EL (cell line): Measurements from ENCODE around the gene SCLT1.
"Not testable (repeated sequence)": the region's sequence is repeated elsewhere in the genome, so short reads cannot be mapped to it uniquely, and the experiment has no call there.

Experiments used
- DNase-seq: peaks from one replicate; pipeline ENCODE4 v3.0.0-alpha.2; 2016

Gene SCLT1

GRCh38 chr4:129093191-129093920, at the start of gene SCLT1:
TSS of gene SCLT1 (minus strand) at chr4:129093539. CDS start at chr4:129093103, 436 bp downstream.
- peak; percentile 98 for DNase-seq

GRCh38 chr4:129140521-129140920, 47.2 kb upstream of the SCLT1 start:
- no peak for DNase-seq

- no peak for DNase-seq
Observed at GRCh38 chr4:129138810-129139496, 45.6 kb upstream of the SCLT1 start.

- DNase-seq, result no peak
Observed at GRCh38 chr4:129136433-129136832, 43.1 kb upstream of the SCLT1 start.

- DNase-seq, result no peak
Observed at GRCh38 chr4:129131343-129131742, 38.0 kb upstream of the SCLT1 start.

- DNase-seq, result no peak
Observed at GRCh38 chr4:129129143-129129542, 35.8 kb upstream of the SCLT1 start.

GRCh38 chr4:129126614-129127013, 33.3 kb upstream of the SCLT1 start:
- DNase-seq, result not testable (repeated sequence)

- DNase-seq, result no peak
Observed at GRCh38 chr4:129117705-129118104, 24.4 kb upstream of the SCLT1 start.

GRCh38 chr4:129113919-129114318, 20.6 kb upstream of the SCLT1 start:
- DNase-seq, result no peak

GRCh38 chr4:129113434-129113833, 20.1 kb upstream of the SCLT1 start:
- DNase-seq, result no peak

GRCh38 chr4:129111919-129112318, 18.6 kb upstream of the SCLT1 start:
- DNase-seq, result no peak

GRCh38 chr4:129110931-129111330, 17.6 kb upstream of the SCLT1 start:
- no peak for DNase-seq

- DNase-seq, result no peak
Observed at GRCh38 chr4:129109965-129110824, 16.9 kb upstream of the SCLT1 start.

- DNase-seq, result no peak
Observed at GRCh38 chr4:129098531-129099001, 5.2 kb upstream of the SCLT1 start.

- DNase-seq, result peak; percentile 73
Observed at GRCh38 chr4:129095811-129096454, 2.6 kb upstream of the SCLT1 start, which contains the start of gene C4orf33. TSS of gene C4orf33 (plus strand) at chr4:129096152. CDS start at chr4:129102611, 6,459 bp downstream.

GRCh38 chr4:129094347-129094746, 1.0 kb upstream of the SCLT1 start:
- DNase-seq, result no peak

- peak; percentile 15 for DNase-seq
Observed at GRCh38 chr4:129092631-129093190, 628 bp downstream of the SCLT1 start.

- DNase-seq, result no peak
Observed at GRCh38 chr4:129087516-129087915, 5.8 kb downstream of the SCLT1 start.

GRCh38 chr4:129085472-129085871, 7.9 kb downstream of the SCLT1 start:
- no peak for DNase-seq

GRCh38 chr4:129082302-129082701, 11.0 kb downstream of the SCLT1 start:
- no peak for DNase-seq

- DNase-seq, result no peak
Observed at GRCh38 chr4:129080129-129080528, 13.2 kb downstream of the SCLT1 start.

GRCh38 chr4:129077326-129077725, 16.0 kb downstream of the SCLT1 start:
- DNase-seq, result no peak
